Measurements from ENCODE around the gene CRAT.

- no peak for TF ChIP-seq EP300 (IDR thresholded peaks at IDR 0.05; ENCODE audit: borderline replicate concordance)
- TF ChIP-seq TEAD4 (IDR thresholded peaks at IDR 0.05), result no peak
- TF ChIP-seq YY1 (IDR thresholded peaks at IDR 0.05; ENCODE audit: low read depth), result no peak
These were observed 36.5 kb downstream of the CRAT start for GRCh38 chr9:129074106-129074505.

All from Ishikawa (cell line).